Endothelial cell (in vitro differentiated cells): ENCODE measurements around the gene EVL. TPM values are rescaled to one million over a fixed set of nuclear protein-coding genes. Genes with fewer than 3 reads are reported as not detected.

Experiments used
- DNase-seq: peaks from one replicate; pipeline ENCODE4 v3.0.0; 2021; ENCODE audit warnings: low spot score
- H3K27ac Mint-ChIP-seq: one replicate; pipeline ENCODE4 v1.8.0; 2021; ENCODE audit warnings: mixed read lengths, inconsistent platforms; ENCODE audit not compliant: unreplicated experiment
- H3K27me3 Mint-ChIP-seq: one replicate; pipeline ENCODE4 v1.8.0; 2021; ENCODE audit warnings: mild to moderate bottlenecking, moderate library complexity, mixed read lengths, inconsistent platforms; ENCODE audit not compliant: unreplicated experiment
- H3K36me3 Mint-ChIP-seq: one replicate; pipeline ENCODE4 v1.8.0; 2021; ENCODE audit warnings: mild to moderate bottlenecking, low read depth, mixed read lengths, inconsistent platforms; ENCODE audit not compliant: unreplicated experiment
- H3K4me1 Mint-ChIP-seq: one replicate; pipeline ENCODE4 v1.8.0; 2021; ENCODE audit warnings: mild to moderate bottlenecking, mixed read lengths, inconsistent platforms; ENCODE audit not compliant: unreplicated experiment
- H3K4me3 Mint-ChIP-seq: one replicate; pipeline ENCODE4 v1.8.0; 2021; ENCODE audit warnings: mild to moderate bottlenecking, mixed read lengths, inconsistent platforms; ENCODE audit not compliant: unreplicated experiment
- H3K9me3 Mint-ChIP-seq: one replicate; pipeline ENCODE4 v1.8.0; 2021; ENCODE audit warnings: mixed read lengths, inconsistent platforms; ENCODE audit not compliant: unreplicated experiment
- total RNA-seq: library from RNA; stranded (reverse); fragmentation: NEBNext Ultra II Directional; extraction: Animal tissue kit (Norgen Biotek cat#: 25700); gene quantifications from one replicate; pipeline ENCODE4 v1.2.1, GENCODE V29; 2021; ENCODE audit not compliant: unreplicated experiment
- TF ChIP-seq, protein P1 (sequence below): fragments of 200-600 bp; sonication (generic); IDR thresholded peaks from one replicate; pipeline ENCODE4 v1.5.0; 2021; ENCODE audit warnings: antibody characterized with exemption; ENCODE audit not compliant: unreplicated experiment

Gene EVL
- total RNA-seq, 1 donor from 2014 or later: 142 TPM

DNA sequence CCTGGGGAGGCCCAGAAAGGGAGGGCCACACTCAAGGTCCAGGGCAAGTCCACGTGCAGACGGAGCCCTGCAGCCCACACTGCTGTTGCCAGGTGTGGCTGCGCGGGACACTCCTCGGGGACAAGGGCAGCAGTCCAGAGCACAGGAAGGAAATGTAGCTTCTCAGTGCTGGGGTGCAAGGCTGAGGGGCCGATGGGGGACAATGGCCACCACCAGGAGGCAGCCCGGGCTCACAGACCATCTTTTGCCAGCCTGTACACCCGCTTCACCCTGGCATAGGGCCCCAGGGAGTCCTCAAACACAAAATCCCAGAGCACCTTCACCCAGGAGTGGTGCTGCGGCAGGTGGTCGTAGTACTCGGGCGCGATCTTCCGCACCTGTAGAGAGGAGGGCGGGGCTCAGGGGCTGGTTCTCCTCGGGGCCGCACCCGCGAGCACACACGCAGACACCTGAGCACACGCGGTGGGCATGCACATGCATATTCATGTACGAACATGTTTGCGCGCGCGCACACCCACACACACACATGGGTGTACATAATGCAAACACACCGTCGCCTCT, 81.4 kb downstream of the EVL start:
- Mint-ChIP-seq H3K4me3 (no peak overlapping the region), H3K36me3 (no peaks in the 10 kb centered on the region), H3K27me3 (peaks cover 4% of the 10 kb centered on the region), H3K9me3 (no peaks in the 10 kb centered on the region), H3K4me1 (peaks cover 11% of the 10 kb centered on the region), H3K27ac (no peak overlapping the region)
- DNase-seq: no peak
- TF ChIP-seq, protein P1, sequence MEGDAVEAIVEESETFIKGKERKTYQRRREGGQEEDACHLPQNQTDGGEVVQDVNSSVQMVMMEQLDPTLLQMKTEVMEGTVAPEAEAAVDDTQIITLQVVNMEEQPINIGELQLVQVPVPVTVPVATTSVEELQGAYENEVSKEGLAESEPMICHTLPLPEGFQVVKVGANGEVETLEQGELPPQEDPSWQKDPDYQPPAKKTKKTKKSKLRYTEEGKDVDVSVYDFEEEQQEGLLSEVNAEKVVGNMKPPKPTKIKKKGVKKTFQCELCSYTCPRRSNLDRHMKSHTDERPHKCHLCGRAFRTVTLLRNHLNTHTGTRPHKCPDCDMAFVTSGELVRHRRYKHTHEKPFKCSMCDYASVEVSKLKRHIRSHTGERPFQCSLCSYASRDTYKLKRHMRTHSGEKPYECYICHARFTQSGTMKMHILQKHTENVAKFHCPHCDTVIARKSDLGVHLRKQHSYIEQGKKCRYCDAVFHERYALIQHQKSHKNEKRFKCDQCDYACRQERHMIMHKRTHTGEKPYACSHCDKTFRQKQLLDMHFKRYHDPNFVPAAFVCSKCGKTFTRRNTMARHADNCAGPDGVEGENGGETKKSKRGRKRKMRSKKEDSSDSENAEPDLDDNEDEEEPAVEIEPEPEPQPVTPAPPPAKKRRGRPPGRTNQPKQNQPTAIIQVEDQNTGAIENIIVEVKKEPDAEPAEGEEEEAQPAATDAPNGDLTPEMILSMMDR: no peak

DNA sequence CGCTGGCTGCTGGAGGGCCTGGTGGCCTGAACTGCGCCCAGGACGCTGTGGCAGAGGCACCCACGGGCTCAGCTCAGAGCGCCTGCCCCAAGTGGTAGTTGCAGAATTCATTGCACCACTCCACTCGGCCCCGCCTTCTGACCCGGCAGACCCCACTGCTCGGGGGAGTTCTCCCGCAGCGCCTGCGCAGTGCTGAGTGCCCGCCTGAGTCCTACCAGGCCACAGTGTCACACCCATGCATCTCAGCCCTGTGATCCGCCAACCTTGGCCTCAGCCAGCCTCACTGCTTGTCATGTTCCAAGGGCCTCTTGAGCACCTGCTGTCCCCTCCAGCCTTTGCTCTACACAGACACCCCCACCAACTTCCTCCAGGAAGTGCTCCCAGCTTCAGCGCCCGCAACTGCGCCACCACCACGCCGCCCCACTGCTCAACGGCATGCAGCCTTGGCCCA, 82.0 kb downstream of the EVL start:
- no peak overlapping the region for H3K27ac Mint-ChIP-seq
- peaks cover 6% of the 10 kb centered on the region for H3K4me1 Mint-ChIP-seq
- H3K27me3 Mint-ChIP-seq: peaks cover 9% of the 10 kb centered on the region
- H3K36me3 Mint-ChIP-seq: no peaks in the 10 kb centered on the region
- no peaks in the 10 kb centered on the region for H3K9me3 Mint-ChIP-seq
- TF ChIP-seq, protein P1: no peak
- no peak for DNase-seq
- H3K4me3 Mint-ChIP-seq: no peak overlapping the region

DNA sequence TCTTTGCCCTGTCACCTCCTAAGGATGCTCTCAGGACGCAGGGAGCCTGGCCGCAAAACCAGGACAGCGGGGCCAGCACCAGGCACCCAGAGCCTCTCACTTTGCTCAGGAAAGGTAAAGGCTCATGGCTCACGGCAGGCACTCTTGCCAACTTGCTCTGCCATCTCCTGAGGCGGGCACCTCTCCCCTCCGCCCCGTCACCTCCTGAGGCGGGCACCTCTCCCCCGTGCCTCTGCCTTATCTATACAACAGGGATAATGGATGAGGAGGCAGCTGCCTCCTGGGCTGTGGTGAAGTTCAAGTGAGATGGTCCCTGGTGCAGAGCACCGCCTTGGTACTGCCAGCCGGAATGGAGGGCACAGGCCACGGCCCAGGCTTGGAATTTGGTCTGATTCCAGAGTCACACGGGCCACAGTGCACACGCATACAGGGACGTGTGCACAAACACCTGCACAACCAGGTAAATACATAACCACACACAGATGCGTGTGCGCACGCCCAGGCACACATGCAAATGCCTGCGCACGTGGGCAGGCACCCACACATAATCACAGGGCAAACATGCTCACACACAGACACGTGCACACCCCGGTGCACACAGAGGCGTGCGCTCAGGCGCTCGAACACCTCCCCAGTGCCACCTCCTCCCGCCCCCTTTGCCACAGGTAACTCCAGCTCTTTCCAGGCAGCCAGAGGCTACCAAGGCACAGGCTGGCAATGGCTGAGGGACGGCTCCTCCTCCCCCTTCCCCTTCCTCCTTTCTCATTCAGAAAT, 82.7 kb downstream of the EVL start:
- TF ChIP-seq, protein P1: no peak
- peaks cover 11% of the 10 kb centered on the region for H3K27me3 Mint-ChIP-seq
- no peaks in the 10 kb centered on the region for H3K36me3 Mint-ChIP-seq
- H3K4me1 Mint-ChIP-seq: peaks cover under 1% of the 10 kb centered on the region
- H3K27ac Mint-ChIP-seq: no peak overlapping the region
- DNase-seq: no peak
- H3K9me3 Mint-ChIP-seq: no peaks in the 10 kb centered on the region
- no peak overlapping the region for H3K4me3 Mint-ChIP-seq

DNA sequence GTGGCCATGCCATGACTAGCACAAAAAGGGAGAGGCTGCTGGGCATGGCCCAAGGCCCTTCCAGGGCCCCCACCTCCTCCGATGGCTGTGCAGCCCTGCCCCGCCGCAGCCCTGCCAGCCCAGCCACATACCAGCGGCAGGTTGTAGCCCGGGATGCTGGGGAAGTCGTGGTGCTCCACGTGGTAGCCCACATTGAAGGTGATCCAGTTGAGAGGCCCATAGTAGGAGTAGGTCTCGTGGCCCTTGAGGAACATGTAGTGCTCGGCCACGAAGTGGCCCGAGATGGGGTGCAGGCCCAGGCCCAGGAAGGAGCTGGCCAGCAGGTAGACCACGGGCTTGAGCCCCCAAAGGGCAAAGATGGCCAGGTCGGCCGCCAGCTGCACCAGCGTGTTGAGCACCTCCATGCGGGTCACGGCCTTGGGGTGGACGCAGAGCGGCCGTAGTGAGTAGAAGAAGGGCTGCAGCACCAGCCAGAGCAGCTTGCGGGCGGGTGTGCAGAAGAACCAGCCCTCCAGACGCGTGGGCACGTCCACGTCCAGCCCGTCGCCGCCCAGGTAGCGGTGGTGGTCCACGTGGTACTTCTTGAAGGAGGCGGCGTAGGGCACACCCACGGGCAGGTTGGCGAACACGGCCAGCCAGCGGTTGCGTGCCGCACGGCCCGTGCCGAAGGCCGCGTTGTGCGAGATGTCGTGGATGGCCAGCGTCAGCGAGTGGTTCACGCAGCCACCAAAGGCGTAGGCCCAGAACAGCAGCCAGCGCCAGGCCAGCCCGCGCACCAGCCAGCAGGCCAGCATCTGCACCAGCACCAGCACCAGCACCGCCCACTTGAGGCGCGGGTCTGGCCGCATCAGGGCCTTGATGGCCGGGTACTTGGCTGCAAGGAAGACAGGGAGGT, 83.9 kb downstream of the EVL start:
- Mint-ChIP-seq H3K9me3 (no peaks in the 10 kb centered on the region), H3K27me3 (peaks cover 11% of the 10 kb centered on the region), H3K4me1 (no peaks in the 10 kb centered on the region), H3K4me3 (no peak overlapping the region), H3K27ac (no peak overlapping the region), H3K36me3 (no peaks in the 10 kb centered on the region)
- no peak for DNase-seq
- TF ChIP-seq, protein P1: no peak
